HepG2 (cell line): ENCODE measurements around the gene EZH1. TPM values are rescaled to one million over a fixed set of nuclear protein-coding genes. Genes with fewer than 3 reads are reported as not detected.

Experiments used
- DNMT1 ChIP-seq: sonication (generic); formaldehyde crosslinking; IDR thresholded peaks from 2 replicates; pipeline ENCODE4 v1.5.1; 2020; ENCODE audit warnings: mild to moderate bottlenecking, missing genetic modification reagents
- ELF1 ChIP-seq: sonication (generic); formaldehyde crosslinking; IDR thresholded peaks from 2 replicates; pipeline ENCODE4 v1.4.0; 2020; ENCODE audit warnings: missing genetic modification reagents
- GATAD1 ChIP-seq: IDR thresholded peaks from 2 replicates; pipeline ENCODE4 v1.6.1; 2016; ENCODE audit warnings: missing genetic modification reagents, missing compliant biosample characterization
- HMG20A ChIP-seq: IDR thresholded peaks from 2 replicates; pipeline ENCODE4 v1.6.1; 2016; ENCODE audit warnings: borderline replicate concordance
- LCORL ChIP-seq, 2 experiments: fragments of 450-650 bp in 1 of 2; sonication (generic) in 1 of 2; formaldehyde crosslinking in 1 of 2; IDR thresholded peaks; 2 replicates each; pipeline versions ENCODE4 v1.5.0 to v1.6.1; 2017 to 2020; ENCODE audit warnings: antibody characterized with exemption in 1 of 2, missing genetic modification reagents in 1 of 2
- MXI1 ChIP-seq: IDR thresholded peaks from 3 replicates; pipeline ENCODE4 v1.6.1; 2012; ENCODE audit warnings: low read depth, low read length, inconsistent platforms, borderline replicate concordance
- POLR2AphosphoS5 ChIP-seq: IDR thresholded peaks from 2 replicates; pipeline ENCODE4 v1.6.1; 2012; ENCODE audit warnings: low read depth, low read length
- SIX1 ChIP-seq: sonication (generic); formaldehyde crosslinking; IDR thresholded peaks from 2 replicates; pipeline ENCODE4 v1.4.0; 2020; ENCODE audit warnings: missing genetic modification reagents, borderline replicate concordance
- SKI ChIP-seq: fragments of 450-650 bp; IDR thresholded peaks from one replicate; pipeline ENCODE4 v1.6.1; 2018; ENCODE audit warnings: mild to moderate bottlenecking; ENCODE audit not compliant: partially characterized antibody
- TBL1XR1 ChIP-seq: fragments of 150-350 bp; IDR thresholded peaks from 2 replicates; pipeline ENCODE4 v1.6.1; 2014; ENCODE audit warnings: borderline replicate concordance, low read length; ENCODE audit not compliant: partially characterized antibody
- ZBTB21 ChIP-seq: sonication (generic); formaldehyde crosslinking; IDR thresholded peaks from 2 replicates; pipeline ENCODE4 v1.4.0; 2020; ENCODE audit warnings: missing genetic modification reagents
- ZMYM3 ChIP-seq: sonication (generic); formaldehyde crosslinking; IDR thresholded peaks from 2 replicates; pipeline ENCODE4 v1.5.1; 2020; ENCODE audit warnings: mild to moderate bottlenecking, missing genetic modification reagents
- ZNF558 ChIP-seq: sonication (generic); formaldehyde crosslinking; IDR thresholded peaks from 2 replicates; pipeline ENCODE4 v1.9.0; 2022; ENCODE audit warnings: mild to moderate bottlenecking, missing genetic modification reagents, borderline replicate concordance
- ZNF567 ChIP-seq: sonication (generic); formaldehyde crosslinking; IDR thresholded peaks from 2 replicates; pipeline ENCODE4 v1.8.1; 2023; ENCODE audit warnings: mild to moderate bottlenecking, missing genetic modification reagents, borderline replicate concordance
- ZNF605 ChIP-seq: sonication (generic); formaldehyde crosslinking; IDR thresholded peaks from 2 replicates; pipeline ENCODE4 v1.8.0; 2022; ENCODE audit warnings: mild to moderate bottlenecking, missing genetic modification reagents
- ZNF615 ChIP-seq: sonication (generic); formaldehyde crosslinking; IDR thresholded peaks from 2 replicates; pipeline ENCODE4 v1.5.0; 2020; ENCODE audit warnings: mild to moderate bottlenecking, missing genetic modification reagents, borderline replicate concordance
- ZNF761 ChIP-seq: sonication (generic); formaldehyde crosslinking; conservative IDR thresholded peaks from 2 replicates; pipeline ENCODE4 v1.4.0; 2020; ENCODE audit warnings: mild to moderate bottlenecking, missing genetic modification reagents
- polyA plus RNA-seq, 8 experiments: library from polyadenylated mRNA; depleted of rRNA in 3 of 8; stranded (reverse) in 7 of 8; unstranded in 1 of 8; fragments of >200 nt; fragmentation: Illumina TruSeq in 4 of 8; extraction: Trizol in 4 of 8; gene quantifications; 2 replicates each; pipeline versions ENCODE4 v1.2.1 to v1.2.3, GENCODE V29; 2011 to 2016; ENCODE audit warnings: low read depth in 4 of 8, missing spikeins in 1 of 8, mixed read lengths in 1 of 8; ENCODE audit not compliant: insufficient read depth in 1 of 8
- total RNA-seq, 5 experiments: library from RNA; depleted of rRNA; stranded (reverse); fragments of >200 nt; fragmentation: Illumina TruSeq; extraction: Trizol; gene quantifications; 2 replicates each; pipeline ENCODE4 v1.2.3, GENCODE V29; 2016; ENCODE audit warnings: low read depth in 1 of 5
- TF ChIP-seq, protein P1 (sequence below): sonication (generic); formaldehyde crosslinking; IDR thresholded peaks from 2 replicates; pipeline ENCODE4 v1.5.0; 2020; ENCODE audit warnings: mild to moderate bottlenecking, missing genetic modification reagents
- TF ChIP-seq, protein P2 (sequence below): sonication (generic); formaldehyde crosslinking; IDR thresholded peaks from 2 replicates; pipeline ENCODE4 v1.4.0; 2020; ENCODE audit warnings: low read depth, mild to moderate bottlenecking, missing genetic modification reagents
- TF ChIP-seq, protein P3 (sequence below): sonication (generic); formaldehyde crosslinking; IDR thresholded peaks from 2 replicates; pipeline ENCODE4 v1.4.0; 2020; ENCODE audit warnings: missing genetic modification reagents
- TF ChIP-seq, protein P4 (sequence below): sonication (generic); formaldehyde crosslinking; IDR thresholded peaks from 2 replicates; pipeline ENCODE4 v1.8.1; 2023; ENCODE audit warnings: mild to moderate bottlenecking, moderate library complexity, missing genetic modification reagents
- TF ChIP-seq, protein P5 (sequence below): sonication (generic); formaldehyde crosslinking; IDR thresholded peaks from 2 replicates; pipeline ENCODE4 v1.9.0; 2021; ENCODE audit warnings: missing genetic modification reagents, mild to moderate bottlenecking, borderline replicate concordance
- TF ChIP-seq, protein P6 (sequence below): sonication (generic); formaldehyde crosslinking; IDR thresholded peaks from 2 replicates; pipeline ENCODE4 v1.9.0; 2021; ENCODE audit warnings: missing genetic modification reagents, borderline replicate concordance

The EZH1 gene
- total and polyA plus RNA-seq, 2 of the 13 experiments (the other 11 are each of a cell fraction or from before 2014, with no cell fraction given) = 11.6 to 24.0 TPM

DNA sequence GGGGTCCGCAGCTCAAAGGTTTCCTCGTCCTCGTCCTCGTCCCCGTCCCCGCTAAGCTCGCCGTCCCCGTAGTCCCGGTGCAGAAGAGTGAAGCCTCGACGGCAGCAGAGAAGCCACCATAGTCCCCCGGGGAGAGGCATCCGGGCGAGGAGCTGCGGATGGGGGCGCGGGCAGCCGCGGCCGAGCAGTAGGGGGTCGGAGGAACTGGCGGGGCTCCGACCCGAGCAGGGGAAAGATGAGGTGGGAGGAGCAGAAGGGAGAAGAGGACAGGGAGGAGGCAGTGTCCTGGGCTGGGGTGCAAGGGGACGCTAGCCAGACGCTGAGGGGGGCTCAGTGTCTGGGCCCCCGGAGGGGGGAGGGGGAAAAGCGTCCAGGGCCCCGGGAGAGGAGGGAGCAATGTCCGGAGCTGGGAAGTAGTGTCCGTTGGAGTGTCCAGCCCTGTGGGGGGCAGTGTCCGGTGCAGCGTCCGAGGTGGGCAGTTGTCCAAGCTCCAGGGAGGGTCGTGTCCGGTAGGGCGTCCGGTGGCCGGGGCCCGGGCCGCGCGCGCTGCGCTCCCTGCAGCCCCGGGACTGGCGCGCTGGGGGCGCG is 68.3 kb downstream of the EZH1 start, which contains the start of gene PLEKHH3 (continued):
- TF ChIP-seq, protein P1, sequence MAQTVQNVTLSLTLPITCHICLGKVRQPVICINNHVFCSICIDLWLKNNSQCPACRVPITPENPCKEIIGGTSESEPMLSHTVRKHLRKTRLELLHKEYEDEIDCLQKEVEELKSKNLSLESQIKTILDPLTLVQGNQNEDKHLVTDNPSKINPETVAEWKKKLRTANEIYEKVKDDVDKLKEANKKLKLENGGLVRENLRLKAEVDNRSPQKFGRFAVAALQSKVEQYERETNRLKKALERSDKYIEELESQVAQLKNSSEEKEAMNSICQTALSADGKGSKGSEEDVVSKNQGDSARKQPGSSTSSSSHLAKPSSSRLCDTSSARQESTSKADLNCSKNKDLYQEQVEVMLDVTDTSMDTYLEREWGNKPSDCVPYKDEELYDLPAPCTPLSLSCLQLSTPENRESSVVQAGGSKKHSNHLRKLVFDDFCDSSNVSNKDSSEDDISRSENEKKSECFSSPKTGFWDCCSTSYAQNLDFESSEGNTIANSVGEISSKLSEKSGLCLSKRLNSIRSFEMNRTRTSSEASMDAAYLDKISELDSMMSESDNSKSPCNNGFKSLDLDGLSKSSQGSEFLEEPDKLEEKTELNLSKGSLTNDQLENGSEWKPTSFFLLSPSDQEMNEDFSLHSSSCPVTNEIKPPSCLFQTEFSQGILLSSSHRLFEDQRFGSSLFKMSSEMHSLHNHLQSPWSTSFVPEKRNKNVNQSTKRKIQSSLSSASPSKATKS (CRISPR knock-in tag) = no peak
- TF ChIP-seq GATAD1 (no peak), ZNF761 (CRISPR knock-in tag) (no peak), HMG20A (CRISPR knock-in tag) (no peak), MXI1 (no peak), SIX1 (no peak), DNMT1 (CRISPR knock-in tag) (no peak; the same call in 1 of the 2 replicates), ZMYM3 (CRISPR knock-in tag) (peak; percentile 5; the same call in 1 of the 2 replicates), TBL1XR1 (no peak), ZBTB21 (CRISPR knock-in tag) (no peak), ZNF615 (CRISPR knock-in tag) (no peak), POLR2AphosphoS5 (peak; percentile 61), ZNF567 (no peak), ZNF558 (0 out of 2 replicates have a peak, but pooled peaks have one; percentile 54), ZNF605 (CRISPR knock-in tag) (0 out of 2 replicates have a peak, but pooled peaks have one; percentile 51), LCORL (IDR thresholded peaks at IDR 0.05) (no peak), LCORL (CRISPR knock-in tag; IDR thresholded peaks at IDR 0.05) (peak; percentile 70), SKI (peak; percentile 25), ELF1 (CRISPR knock-in tag) (no peak)
- TF ChIP-seq, protein P2, sequence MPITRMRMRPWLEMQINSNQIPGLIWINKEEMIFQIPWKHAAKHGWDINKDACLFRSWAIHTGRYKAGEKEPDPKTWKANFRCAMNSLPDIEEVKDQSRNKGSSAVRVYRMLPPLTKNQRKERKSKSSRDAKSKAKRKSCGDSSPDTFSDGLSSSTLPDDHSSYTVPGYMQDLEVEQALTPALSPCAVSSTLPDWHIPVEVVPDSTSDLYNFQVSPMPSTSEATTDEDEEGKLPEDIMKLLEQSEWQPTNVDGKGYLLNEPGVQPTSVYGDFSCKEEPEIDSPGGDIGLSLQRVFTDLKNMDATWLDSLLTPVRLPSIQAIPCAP (CRISPR knock-in tag) = no peak
- TF ChIP-seq, protein P3, sequence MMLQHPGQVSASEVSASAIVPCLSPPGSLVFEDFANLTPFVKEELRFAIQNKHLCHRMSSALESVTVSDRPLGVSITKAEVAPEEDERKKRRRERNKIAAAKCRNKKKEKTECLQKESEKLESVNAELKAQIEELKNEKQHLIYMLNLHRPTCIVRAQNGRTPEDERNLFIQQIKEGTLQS = no peak
- TF ChIP-seq, protein P4, sequence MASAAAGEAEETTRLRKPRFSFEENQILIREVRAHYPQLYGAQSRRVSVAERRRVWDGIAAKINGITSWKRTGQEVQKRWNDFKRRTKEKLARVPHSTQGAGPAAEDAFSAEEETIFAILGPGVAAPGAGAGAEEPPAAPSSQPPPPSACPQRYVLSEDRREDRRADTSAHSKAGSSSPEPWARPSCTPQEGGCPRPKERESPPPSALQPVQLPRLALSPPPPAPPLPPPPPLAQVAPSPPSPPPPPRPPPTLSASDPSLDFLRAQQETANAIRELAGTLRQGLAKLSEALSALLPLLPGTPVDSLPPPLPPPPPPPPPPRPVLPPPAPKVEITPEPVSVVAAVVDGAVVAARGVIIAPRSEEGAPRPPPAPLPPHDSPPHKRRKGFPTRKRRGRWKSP (CRISPR knock-in tag) = peak; percentile 22; the same call in 1 of the 2 replicates
- TF ChIP-seq, protein P5, sequence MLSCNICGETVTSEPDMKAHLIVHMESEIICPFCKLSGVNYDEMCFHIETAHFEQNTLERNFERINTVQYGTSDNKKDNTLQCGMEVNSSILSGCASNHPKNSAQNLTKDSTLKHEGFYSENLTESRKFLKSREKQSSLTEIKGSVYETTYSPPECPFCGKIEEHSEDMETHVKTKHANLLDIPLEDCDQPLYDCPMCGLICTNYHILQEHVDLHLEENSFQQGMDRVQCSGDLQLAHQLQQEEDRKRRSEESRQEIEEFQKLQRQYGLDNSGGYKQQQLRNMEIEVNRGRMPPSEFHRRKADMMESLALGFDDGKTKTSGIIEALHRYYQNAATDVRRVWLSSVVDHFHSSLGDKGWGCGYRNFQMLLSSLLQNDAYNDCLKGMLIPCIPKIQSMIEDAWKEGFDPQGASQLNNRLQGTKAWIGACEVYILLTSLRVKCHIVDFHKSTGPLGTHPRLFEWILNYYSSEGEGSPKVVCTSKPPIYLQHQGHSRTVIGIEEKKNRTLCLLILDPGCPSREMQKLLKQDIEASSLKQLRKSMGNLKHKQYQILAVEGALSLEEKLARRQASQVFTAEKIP (CRISPR knock-in tag) = no peak
- TF ChIP-seq, protein P6, sequence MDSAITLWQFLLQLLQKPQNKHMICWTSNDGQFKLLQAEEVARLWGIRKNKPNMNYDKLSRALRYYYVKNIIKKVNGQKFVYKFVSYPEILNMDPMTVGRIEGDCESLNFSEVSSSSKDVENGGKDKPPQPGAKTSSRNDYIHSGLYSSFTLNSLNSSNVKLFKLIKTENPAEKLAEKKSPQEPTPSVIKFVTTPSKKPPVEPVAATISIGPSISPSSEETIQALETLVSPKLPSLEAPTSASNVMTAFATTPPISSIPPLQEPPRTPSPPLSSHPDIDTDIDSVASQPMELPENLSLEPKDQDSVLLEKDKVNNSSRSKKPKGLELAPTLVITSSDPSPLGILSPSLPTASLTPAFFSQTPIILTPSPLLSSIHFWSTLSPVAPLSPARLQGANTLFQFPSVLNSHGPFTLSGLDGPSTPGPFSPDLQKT (CRISPR knock-in tag) = no peak
